Mesothelial cell of epicardium (in vitro differentiated cells): ENCODE measurements around the gene CHD6. TPM values are rescaled to one million over a fixed set of nuclear protein-coding genes. Genes with fewer than 3 reads are reported as not detected.

ENCODE experiments used
- DNase-seq, 2 experiments: peaks; one replicate each; pipeline ENCODE4 v3.0.0; 2021; ENCODE audit warnings: low spot score in 2 of 2; ENCODE audit not compliant: unreplicated experiment in 2 of 2
- H3K27ac Mint-ChIP-seq: 2 replicates; pipeline ENCODE4 v1.8.0; 2021; ENCODE audit warnings: mixed read lengths
- H3K27me3 Mint-ChIP-seq: 2 replicates; pipeline ENCODE4 v1.8.0; 2021; ENCODE audit warnings: low read depth, mixed read lengths
- H3K36me3 Mint-ChIP-seq: 2 replicates; pipeline ENCODE4 v1.8.0; 2021; ENCODE audit warnings: mixed read lengths
- H3K4me1 Mint-ChIP-seq: 2 replicates; pipeline ENCODE4 v1.8.0; 2021; ENCODE audit warnings: mixed read lengths
- H3K4me3 Mint-ChIP-seq: 2 replicates; pipeline ENCODE4 v1.8.0; 2021; ENCODE audit warnings: mild to moderate bottlenecking, moderate library complexity, mixed read lengths
- H3K9me3 Mint-ChIP-seq: 2 replicates; pipeline ENCODE4 v1.8.0; 2021; ENCODE audit warnings: mixed read lengths
- total RNA-seq: library from RNA; stranded (reverse); gene quantifications from 3 replicates; pipeline ENCODE4 v1.2.1, GENCODE V29; 2021
- TF ChIP-seq, protein P1 (sequence below): fragments of 200-600 bp; sonication (generic); IDR thresholded peaks from one replicate; pipeline ENCODE4 v1.5.0; 2021; ENCODE audit warnings: antibody characterized with exemption; ENCODE audit not compliant: unreplicated experiment

The CHD6 gene
- total RNA-seq, 1 donor from 2014 or later = 107 TPM

DNA sequence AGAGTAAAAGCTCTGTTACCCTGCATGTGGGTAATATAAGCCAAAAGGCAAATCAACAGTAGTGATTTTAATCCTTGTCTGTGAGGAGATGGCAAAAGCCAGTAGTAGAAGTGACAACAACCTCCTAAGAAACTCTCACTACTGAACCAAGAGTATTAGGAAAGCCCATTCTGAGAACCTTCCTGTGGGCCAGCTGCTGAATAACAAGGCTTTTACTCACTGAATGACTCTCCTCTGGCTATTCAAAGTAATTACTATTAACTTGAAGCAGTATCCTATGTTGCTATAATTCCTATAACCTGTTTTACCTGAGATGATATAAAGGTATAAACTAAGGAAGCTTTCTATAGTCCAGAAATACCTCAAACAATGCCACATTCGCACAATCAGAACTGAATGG lies 55.1 kb downstream of the CHD6 start:
- H3K27me3 Mint-ChIP-seq = no peaks in the 10 kb centered on the region
- peaks cover 6% of the 10 kb centered on the region for H3K9me3 Mint-ChIP-seq
- TF ChIP-seq, protein P1, sequence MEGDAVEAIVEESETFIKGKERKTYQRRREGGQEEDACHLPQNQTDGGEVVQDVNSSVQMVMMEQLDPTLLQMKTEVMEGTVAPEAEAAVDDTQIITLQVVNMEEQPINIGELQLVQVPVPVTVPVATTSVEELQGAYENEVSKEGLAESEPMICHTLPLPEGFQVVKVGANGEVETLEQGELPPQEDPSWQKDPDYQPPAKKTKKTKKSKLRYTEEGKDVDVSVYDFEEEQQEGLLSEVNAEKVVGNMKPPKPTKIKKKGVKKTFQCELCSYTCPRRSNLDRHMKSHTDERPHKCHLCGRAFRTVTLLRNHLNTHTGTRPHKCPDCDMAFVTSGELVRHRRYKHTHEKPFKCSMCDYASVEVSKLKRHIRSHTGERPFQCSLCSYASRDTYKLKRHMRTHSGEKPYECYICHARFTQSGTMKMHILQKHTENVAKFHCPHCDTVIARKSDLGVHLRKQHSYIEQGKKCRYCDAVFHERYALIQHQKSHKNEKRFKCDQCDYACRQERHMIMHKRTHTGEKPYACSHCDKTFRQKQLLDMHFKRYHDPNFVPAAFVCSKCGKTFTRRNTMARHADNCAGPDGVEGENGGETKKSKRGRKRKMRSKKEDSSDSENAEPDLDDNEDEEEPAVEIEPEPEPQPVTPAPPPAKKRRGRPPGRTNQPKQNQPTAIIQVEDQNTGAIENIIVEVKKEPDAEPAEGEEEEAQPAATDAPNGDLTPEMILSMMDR = no peak
- no peak overlapping the region for H3K27ac Mint-ChIP-seq
- peaks cover 4% of the 10 kb centered on the region for H3K4me1 Mint-ChIP-seq
- H3K36me3 Mint-ChIP-seq = peaks cover 11% of the 10 kb centered on the region
- H3K4me3 Mint-ChIP-seq = no peak overlapping the region
- no peak for DNase-seq

DNA sequence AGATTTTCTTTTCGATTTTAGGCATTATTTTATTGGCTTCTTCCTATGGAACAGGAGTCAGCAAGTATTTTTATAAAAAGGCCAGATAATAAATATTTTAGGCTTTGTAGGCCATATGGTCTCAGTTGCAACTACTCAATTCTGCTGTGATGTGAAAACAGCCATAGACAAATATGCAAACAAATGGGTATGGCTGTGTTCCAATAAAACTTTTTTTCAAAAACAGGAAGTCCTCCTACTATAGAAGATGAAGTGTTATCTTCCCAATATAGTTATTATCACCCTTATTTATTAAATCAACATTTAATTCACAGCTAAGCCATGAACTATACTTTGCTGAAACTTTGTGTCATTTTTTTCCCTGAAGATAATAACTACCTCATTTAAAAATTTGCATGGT lies 57.2 kb downstream of the CHD6 start:
- Mint-ChIP-seq H3K27me3 (no peaks in the 10 kb centered on the region), H3K4me1 (peaks cover 4% of the 10 kb centered on the region), H3K9me3 (peaks cover 18% of the 10 kb centered on the region), H3K27ac (no peak overlapping the region), H3K36me3 (peaks cover 28% of the 10 kb centered on the region), H3K4me3 (no peak overlapping the region)
- DNase-seq = no peak
- TF ChIP-seq, protein P1 = no peak

DNA sequence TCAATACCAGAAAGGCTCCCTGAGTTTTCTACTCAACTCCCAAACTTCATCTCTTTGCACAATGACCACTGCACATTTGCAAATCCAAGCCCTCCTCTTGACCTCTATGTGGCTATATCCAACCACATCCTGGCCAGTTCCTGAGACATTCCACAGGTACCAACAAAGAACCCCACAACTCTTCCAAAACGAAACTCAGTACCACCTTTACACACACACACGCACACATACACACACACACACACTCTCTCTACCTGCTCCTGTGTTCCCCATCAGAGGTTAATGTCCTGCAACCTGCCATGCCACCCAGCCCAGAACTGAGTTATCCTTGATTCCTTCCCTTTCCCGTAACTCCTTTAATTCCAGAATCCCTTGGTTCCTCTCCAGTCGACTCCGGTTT lies 58.5 kb downstream of the CHD6 start:
- Mint-ChIP-seq H3K4me3 (no peak overlapping the region), H3K27me3 (no peaks in the 10 kb centered on the region), H3K4me1 (peaks cover 4% of the 10 kb centered on the region), H3K27ac (no peak overlapping the region), H3K36me3 (peaks cover 26% of the 10 kb centered on the region), H3K9me3 (peaks cover 16% of the 10 kb centered on the region)
- TF ChIP-seq, protein P1 = no peak
- DNase-seq = no peak

DNA sequence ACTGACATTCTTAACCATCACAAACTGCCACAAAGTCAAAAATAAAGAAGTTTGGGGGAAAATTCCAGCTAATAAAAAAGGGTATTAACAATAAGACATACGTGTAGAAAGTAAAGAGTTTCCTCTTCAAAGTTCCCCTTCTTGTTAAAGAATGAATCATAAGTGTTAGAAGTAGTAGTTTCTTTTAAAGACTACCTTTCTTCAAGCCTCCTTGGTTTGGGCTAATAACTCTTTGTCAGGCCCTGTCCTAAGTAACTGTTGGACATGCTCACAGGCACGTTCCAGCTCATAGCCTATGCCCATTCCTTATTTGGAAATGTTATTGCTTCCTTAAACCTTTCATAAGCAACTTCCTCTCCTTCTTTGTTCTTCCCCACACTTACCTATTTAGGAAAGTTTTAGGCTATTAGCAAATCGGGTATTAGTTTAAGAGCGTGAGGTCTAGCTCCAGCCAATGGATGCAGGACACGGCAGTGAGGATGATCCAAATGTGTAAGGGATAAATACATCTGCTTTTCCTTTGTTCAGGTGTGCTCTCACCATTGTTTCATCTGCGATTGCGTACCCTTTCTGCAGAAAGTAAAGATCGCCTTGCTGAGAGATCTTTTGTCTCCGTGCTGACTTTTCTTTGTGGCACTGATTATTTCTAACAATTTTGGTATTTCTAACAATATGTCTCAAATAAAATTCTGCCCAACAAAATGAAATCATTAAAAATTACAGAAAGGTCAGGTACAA lies 64.9 kb downstream of the CHD6 start:
- Mint-ChIP-seq H3K36me3 (peaks cover 54% of the 10 kb centered on the region), H3K9me3 (peaks cover 32% of the 10 kb centered on the region), H3K4me1 (no peaks in the 10 kb centered on the region), H3K27ac (no peak overlapping the region), H3K4me3 (no peak overlapping the region), H3K27me3 (no peaks in the 10 kb centered on the region)
- TF ChIP-seq, protein P1 = no peak
- DNase-seq = no peak

DNA sequence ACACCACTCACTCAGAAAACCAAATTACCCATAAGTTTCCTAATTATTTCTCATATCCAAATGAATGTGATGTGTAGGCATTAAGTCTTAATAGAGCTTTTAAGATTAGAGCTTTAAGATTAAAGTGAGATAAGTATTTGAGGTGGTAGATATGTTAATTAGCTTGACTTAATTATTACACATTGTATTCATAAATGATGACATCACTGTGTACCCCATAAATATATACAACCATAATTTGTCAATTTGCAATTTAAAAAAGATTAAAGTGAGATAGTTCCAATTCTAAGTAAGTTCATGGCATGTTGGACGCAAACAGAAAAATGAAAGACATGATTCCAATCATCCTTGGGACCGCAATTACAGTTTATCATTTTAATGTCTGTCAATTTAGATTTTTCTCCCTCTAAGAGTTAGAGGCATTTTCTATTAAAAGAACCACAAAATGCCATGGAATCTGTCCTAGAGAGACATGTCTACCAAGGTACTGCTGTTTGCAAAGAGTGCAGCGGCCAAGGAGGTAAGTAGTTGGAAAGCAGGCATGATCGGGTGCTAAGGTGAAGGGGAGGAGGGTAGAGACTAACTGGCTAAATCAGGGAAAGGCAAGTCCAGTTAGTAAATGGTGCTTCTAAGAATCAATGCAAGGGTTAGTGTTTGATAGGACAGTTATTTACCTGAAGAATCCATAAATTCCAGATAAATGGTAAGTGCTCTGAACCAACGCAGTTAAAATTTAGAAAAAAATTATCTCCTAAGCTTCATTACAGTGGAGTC lies 65.7 kb downstream of the CHD6 start:
- no peaks in the 10 kb centered on the region for H3K4me1 Mint-ChIP-seq
- no peaks in the 10 kb centered on the region for H3K27me3 Mint-ChIP-seq
- H3K27ac Mint-ChIP-seq = no peak overlapping the region
- DNase-seq = no peak
- peaks cover 46% of the 10 kb centered on the region for H3K36me3 Mint-ChIP-seq
- peaks cover 29% of the 10 kb centered on the region for H3K9me3 Mint-ChIP-seq
- no peak overlapping the region for H3K4me3 Mint-ChIP-seq
- TF ChIP-seq, protein P1 = no peak
